ENCODE results near the gene FASLG.

DNA sequence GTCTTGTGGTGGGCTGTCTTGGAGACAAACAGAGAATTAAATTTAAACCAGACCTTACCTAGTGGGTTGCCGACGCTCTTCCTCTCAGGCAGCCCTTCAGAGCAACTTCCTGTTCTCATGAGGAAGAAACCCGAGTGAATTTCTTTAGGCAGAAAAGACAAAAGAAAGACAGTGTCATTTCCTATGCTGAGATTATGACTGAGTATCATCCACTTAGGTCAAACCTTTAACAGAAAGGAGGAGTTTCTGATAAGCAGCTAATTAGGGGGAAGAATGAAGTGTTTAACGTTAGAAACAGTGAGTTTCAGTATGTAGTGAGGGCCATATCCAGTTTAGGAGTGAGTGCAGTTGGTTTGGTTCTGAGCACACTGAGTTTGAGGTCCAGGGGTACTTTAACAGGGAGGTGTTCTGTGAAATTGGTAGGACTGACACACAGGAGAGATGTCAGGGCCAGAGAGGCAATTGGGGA, 38.7 kb downstream of the FASLG start:
- TF ChIP-seq, protein P1, sequence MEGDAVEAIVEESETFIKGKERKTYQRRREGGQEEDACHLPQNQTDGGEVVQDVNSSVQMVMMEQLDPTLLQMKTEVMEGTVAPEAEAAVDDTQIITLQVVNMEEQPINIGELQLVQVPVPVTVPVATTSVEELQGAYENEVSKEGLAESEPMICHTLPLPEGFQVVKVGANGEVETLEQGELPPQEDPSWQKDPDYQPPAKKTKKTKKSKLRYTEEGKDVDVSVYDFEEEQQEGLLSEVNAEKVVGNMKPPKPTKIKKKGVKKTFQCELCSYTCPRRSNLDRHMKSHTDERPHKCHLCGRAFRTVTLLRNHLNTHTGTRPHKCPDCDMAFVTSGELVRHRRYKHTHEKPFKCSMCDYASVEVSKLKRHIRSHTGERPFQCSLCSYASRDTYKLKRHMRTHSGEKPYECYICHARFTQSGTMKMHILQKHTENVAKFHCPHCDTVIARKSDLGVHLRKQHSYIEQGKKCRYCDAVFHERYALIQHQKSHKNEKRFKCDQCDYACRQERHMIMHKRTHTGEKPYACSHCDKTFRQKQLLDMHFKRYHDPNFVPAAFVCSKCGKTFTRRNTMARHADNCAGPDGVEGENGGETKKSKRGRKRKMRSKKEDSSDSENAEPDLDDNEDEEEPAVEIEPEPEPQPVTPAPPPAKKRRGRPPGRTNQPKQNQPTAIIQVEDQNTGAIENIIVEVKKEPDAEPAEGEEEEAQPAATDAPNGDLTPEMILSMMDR (IDR thresholded peaks at IDR 0.05; ENCODE audit: borderline replicate concordance, extremely low read depth, low read length, poor library complexity, severe bottlenecking): no peak
- no peak for TF ChIP-seq EZH2 (IDR thresholded peaks at IDR 0.05; ENCODE audit: borderline replicate concordance, low read depth, low read length, severe bottlenecking)
